ENCODE results near the gene MUC4.
"Not testable (repeated sequence)": the region's sequence is repeated elsewhere in the genome, so short reads cannot be mapped to it uniquely, and the experiment has no call there.

MUC4 gene

DNA sequence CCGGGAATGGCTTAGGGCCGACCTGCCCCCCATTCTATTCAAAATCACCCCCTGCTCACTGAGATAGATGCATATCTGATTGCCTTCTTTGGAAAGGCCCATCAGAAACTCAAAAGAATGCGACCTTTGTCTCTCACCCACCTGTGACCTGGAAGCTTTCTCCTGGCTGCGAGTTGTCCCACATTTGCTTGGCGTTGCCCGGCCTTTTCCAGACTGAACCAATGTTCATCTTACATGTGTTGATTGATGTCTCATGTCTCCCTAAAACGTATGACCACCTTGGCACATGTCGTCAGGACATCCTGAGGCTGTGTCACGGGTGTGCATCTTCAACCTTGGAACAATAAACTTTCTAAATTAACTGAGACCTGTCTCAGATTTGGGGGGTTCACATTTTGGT, 94.3 kb downstream of the MUC4 start:
- TF ChIP-seq, protein P1, sequence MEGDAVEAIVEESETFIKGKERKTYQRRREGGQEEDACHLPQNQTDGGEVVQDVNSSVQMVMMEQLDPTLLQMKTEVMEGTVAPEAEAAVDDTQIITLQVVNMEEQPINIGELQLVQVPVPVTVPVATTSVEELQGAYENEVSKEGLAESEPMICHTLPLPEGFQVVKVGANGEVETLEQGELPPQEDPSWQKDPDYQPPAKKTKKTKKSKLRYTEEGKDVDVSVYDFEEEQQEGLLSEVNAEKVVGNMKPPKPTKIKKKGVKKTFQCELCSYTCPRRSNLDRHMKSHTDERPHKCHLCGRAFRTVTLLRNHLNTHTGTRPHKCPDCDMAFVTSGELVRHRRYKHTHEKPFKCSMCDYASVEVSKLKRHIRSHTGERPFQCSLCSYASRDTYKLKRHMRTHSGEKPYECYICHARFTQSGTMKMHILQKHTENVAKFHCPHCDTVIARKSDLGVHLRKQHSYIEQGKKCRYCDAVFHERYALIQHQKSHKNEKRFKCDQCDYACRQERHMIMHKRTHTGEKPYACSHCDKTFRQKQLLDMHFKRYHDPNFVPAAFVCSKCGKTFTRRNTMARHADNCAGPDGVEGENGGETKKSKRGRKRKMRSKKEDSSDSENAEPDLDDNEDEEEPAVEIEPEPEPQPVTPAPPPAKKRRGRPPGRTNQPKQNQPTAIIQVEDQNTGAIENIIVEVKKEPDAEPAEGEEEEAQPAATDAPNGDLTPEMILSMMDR (IDR thresholded peaks at IDR 0.05; ENCODE audit: low read depth, low read length, missing control alignments): no peak
- DNase-seq (ENCODE audit: extremely low read depth, low read depth): no peak
- no peak overlapping the region for H3K4me3 ChIP-seq (replicated peaks; ENCODE audit: low read depth, low read length)

DNA sequence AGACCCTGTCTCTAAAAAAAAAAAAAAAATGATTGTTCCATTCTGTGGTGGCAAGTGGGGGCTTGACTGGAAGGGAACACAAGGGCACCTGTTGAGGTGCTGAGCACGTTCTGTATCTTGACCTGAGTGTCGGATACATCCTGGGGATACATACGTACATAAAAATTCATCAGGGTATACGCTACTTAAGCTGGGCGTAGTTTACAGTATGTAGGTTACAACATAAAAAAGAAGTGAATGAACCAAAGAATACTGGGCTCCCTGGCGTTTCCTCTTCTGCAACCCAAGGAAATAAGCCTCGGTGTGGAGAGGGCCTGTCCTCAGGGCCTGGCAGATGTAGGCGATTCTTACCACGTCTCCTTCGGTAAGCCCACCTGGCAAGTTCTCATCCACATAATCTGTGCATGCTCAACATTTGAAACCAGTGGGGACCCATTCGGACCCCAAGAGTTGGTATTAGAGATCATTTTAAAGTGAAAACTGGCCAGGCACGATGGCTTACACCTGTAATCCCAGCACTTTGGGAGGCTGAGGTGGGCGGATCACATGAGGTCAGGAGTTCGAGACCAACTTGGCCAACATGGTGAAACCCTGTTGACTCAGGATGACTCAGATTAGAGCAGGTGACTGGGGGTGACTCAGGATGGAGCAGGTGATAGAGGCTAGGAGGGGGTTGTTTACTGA, 96.0 kb downstream of the MUC4 start:
- TF ChIP-seq, protein P1 (IDR thresholded peaks at IDR 0.05; ENCODE audit: low read depth, low read length, missing control alignments): no peak
- no peak overlapping the region for H3K4me3 ChIP-seq (replicated peaks; ENCODE audit: low read depth, low read length)
- DNase-seq (ENCODE audit: extremely low read depth, low read depth): no peak

DNA sequence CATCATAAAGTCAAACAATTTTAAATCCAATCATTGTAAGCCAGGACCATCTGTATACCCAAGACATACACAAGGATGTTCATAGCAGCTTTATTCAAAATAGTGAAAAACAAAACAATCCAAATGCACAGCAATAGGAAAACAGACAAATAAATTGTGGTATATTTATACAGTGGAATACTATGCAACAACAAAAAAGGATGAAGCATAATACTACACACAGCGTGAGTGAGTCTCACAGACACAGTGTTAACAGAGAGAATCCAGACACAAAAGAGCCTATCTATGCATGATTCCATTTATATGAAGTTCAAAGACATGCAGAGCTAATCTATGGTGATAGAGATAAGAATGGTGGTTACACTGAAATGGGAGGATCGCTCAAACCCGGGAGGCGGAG, 96.6 kb downstream of the MUC4 start:
- TF ChIP-seq, protein P1 (IDR thresholded peaks at IDR 0.05; ENCODE audit: low read depth, low read length, missing control alignments): no peak
- H3K4me3 ChIP-seq (replicated peaks; ENCODE audit: low read depth, low read length): no peak overlapping the region
- DNase-seq (ENCODE audit: extremely low read depth, low read depth): no peak

DNA sequence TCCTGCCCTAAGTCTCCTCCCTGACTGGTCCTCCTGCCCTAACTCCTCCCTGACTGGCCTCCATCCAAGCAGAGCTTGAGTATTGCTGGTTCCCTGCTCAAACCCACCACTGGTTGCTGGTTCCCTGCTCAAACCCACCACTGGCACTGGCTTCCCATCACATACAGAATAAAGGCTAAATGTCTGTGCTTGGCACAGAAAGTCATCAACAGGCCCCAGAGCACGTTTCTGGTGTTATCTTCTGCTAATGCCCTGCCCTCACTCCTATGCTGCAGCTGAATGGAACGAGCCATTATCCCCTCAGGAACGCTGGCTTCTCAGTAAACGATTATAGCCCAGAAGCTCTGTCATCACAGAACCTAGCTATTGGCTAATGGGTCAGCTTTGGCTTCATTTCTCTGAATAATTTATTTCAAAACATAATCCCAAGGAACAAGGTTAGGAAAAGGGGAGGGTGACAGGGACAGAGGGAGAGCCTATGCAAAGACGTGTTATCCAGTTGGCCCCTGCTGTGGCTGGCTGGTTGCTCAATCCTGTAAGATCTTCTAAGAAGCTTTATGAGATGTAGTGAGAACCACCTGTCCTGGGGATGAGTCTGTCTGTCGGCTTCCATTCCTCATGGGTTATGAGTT, 97.2 kb downstream of the MUC4 start:
- TF ChIP-seq, protein P1 (IDR thresholded peaks at IDR 0.05; ENCODE audit: low read depth, low read length, missing control alignments): no peak
- no peak for DNase-seq (ENCODE audit: extremely low read depth, low read depth)
- H3K4me3 ChIP-seq (replicated peaks; ENCODE audit: low read depth, low read length): no peak overlapping the region

DNA sequence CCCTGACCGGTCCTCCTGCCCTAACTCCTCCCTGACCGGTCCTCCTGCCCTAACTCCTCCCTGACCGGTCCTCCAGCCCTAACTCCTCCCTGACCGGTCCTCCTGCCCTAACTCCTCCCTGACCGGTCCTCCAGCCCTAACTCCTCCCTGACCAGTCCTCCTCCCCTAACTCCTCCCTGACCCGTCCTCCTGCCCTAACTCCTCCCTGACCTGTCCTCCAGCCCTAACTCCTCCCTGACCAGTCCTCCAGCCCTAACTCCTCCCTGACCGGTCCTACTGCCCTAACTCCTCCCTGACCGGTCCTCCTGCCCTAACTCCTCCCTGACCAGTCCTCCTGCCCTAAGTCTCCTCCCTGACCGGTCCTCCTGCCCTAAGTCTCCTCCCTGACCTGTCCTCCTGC, 98.6 kb downstream of the MUC4 start:
- H3K4me3 ChIP-seq (replicated peaks; ENCODE audit: low read depth, low read length); DNase-seq (ENCODE audit: extremely low read depth, low read depth): not testable (repeated sequence)

DNA sequence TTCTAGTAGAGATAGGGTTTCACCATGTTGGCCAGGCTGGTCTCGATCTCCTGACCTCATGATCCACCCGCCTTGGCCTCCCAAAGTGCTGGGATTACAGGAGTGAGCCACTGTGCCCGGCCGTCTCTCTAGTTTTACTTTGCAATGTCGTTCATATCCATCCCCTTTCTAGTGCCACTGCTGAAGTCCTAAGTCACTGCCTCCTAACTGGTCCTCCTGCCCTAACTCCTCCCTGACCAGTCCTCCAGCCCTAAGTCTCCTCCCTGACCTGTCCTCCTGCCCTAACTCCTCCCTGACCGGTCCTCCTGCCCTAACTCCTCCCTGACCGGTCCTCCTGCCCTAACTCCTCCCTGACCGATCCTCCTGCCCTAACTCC, 99.2 kb downstream of the MUC4 start:
- DNase-seq (ENCODE audit: extremely low read depth, low read depth); H3K4me3 ChIP-seq (replicated peaks; ENCODE audit: low read depth, low read length): not testable (repeated sequence)

DNA sequence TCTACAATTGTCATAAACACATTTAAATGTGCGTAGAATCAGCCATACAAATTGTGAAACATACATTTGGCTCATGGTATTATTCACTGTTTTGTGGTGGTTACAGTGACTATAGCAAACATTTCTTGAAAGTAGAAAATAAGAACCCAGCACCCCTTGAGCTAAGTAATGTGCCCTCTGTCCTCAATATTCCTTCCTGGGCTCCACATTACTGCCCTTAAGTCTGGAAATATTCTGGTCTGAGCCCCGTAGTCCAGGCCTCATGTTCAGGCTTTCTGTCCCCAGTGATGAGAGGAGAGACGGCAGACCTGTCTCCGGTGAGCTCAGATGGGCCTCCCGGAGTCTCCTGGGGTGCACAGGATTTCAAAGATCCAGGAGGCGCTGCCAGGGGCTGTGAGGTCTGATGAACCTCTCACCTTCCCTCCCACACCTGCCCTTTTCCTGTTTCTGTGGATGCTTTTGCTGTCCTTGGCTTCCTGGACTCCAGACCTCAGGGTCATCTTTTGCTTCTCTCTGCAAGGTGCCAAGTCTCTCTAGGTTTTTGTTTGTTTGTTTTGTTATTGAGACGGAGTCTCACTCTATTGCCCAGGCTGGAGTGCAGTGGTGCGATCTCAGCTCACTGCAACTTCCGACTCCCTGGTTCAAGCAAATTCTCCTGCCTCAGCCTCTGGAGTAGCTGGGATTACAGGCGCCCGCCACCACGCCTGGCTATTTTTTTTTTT, 99.8 kb downstream of the MUC4 start:
- TF ChIP-seq, protein P1 (IDR thresholded peaks at IDR 0.05; ENCODE audit: low read depth, low read length, missing control alignments): no peak
- no peak for DNase-seq (ENCODE audit: extremely low read depth, low read depth)

DNA sequence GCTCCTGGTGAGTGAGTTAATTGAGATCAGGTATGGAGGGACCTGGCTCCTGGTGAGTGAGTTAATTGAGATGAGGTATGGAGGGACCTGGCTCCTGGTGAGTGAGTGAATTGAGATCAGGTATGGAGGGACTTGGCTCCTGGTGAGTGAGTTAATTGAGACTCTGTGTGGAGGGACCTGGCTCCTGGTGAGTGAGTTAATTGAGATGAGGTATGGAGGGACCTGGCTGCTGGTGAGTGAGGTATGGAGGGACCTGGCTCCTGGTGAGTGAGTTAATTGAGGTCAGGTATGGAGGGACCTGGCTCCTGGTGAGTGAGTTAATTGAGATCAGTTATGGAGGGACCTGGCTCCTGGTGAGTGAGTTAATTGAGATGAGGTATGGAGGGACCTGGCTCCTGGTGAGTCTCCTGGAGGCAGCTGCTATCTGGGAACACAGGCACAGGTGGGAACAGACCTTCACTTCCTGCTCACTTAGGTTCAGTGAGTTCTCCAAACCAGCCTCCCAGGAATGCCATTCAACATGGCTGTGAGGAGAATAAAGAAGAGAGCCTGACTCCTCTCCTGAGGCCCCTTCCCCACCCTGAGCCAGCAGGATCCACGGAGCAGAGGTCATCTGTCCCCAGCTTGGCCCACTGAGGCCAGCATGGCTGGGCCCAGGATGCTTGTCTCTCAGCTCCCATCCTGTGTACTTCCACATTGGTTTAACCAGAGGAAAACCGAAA, 100.5 kb downstream of the MUC4 start:
- DNase-seq (ENCODE audit: extremely low read depth, low read depth); H3K4me3 ChIP-seq (replicated peaks; ENCODE audit: low read depth, low read length): not testable (repeated sequence)

More for the DNA sequence above, 99.8 kb downstream of the MUC4 start:
- no peak overlapping the region for H3K4me3 ChIP-seq (replicated peaks; ENCODE audit: low read depth, low read length)

DNA sequence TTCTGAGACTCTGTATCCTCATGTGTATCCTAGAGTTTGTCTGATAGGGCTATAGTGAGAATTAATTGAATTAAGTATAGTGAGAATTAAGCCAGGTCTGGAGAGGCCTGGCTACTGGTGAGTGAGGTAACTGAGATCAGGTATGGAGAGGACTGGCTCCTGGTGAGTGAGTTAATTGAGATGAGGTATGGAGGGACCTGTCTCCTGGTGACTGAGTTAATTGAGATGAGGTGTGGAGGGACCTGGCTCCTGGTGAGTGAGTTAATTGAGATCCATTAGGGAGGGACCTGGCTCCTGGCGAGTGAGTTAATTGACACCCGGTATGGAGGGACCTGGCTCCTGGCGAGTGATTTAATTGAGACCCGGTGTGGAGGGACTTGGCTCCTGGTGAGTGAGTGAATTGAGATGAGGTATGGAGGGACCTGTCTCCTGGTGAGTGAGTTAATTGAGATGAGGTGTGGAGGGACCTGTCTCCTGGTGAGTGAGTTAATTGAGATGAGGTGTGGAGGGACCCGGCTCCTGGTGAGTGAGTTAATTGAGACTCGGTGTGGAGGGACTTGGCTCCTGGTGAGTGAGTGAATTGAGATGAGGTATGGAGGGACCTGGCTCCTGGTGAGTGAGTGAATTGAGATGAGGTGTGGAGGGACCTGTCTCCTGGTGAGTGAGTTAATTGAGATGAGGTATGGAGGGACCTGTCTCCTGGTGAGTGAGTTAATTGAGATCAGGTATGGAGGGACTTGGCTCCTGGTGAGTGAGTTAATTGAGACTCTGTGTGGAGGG, 101.4 kb downstream of the MUC4 start:
- DNase-seq (ENCODE audit: extremely low read depth, low read depth); H3K4me3 ChIP-seq (replicated peaks; ENCODE audit: low read depth, low read length): not testable (repeated sequence)
